HEK293T (cell line): ENCODE measurements around the gene UCN2.

Experiments
- BHLHE40 ChIP-seq: fragments of 450-650 bp; IDR thresholded peaks from 2 replicates; pipeline ENCODE4 v1.6.1; 2016; ENCODE audit warnings: mild to moderate bottlenecking, moderate library complexity, borderline replicate concordance
- ELF4 ChIP-seq: fragments of 450-650 bp; IDR thresholded peaks from 2 replicates; pipeline ENCODE4 v1.6.1; 2017; ENCODE audit warnings: antibody characterized with exemption
- SP1 ChIP-seq: fragments of 450-650 bp; IDR thresholded peaks from 2 replicates; pipeline ENCODE4 v1.6.1; 2017

DNA sequence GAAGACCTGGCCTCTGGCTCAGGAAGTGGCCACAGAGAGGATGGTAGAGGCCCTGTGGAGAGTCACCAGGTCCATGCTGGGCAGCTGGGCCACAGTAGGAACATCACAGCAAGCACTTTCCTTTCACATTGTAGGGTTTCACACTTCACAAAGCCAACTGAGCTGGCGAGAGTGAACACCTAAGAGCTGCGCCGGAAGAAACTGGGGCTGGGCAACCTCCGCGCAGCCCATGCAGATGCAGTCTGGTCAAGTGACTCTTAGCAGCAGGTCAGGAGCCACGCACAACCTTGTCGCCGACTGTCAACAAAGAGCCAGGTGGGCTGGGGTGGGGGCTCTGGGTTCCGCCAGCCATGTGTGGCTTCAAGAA is 44.3 kb downstream of the UCN2 start:
- TF ChIP-seq SP1 (no peak), ELF4 (no peak), BHLHE40 (no peak)
